Neural progenitor cell (in vitro differentiated cells): ENCODE data around the gene HSPA1A. TPM values are rescaled to one million over a fixed set of nuclear protein-coding genes. Genes with fewer than 3 reads are reported as not detected.
"Not testable (repeated sequence)": the region's sequence is repeated elsewhere in the genome, so short reads cannot be mapped to it uniquely, and the experiment has no call there.

ENCODE experiments used
- DNase-seq: peaks from one replicate; pipeline ENCODE4 v3.0.0-alpha.2; 2016; ENCODE audit warnings: low spot score
- H2AFZ ChIP-seq: fragments of 200-600 bp; sonication (generic); replicated peaks from 2 replicates; pipeline ENCODE4 v1.6.1; 2016; ENCODE audit warnings: antibody characterized with exemption
- H3F3A ChIP-seq: fragments of 200-600 bp; sonication (generic); 2 replicates; pipeline ENCODE4 v1.6.1; 2016; ENCODE audit warnings: antibody characterized with exemption, low read depth
- H3K27ac ChIP-seq: fragments of 200-600 bp; sonication (generic); 2 replicates; pipeline ENCODE4 v1.5.1; 2016; ENCODE audit warnings: mild to moderate bottlenecking
- H3K27me3 ChIP-seq: fragments of 200-600 bp; sonication (generic); 2 replicates; pipeline ENCODE4 v1.6.1; 2016; ENCODE audit warnings: mild to moderate bottlenecking, moderate library complexity
- H3K36me3 ChIP-seq: fragments of 200-600 bp; sonication (generic); 2 replicates; pipeline ENCODE4 v1.5.1; 2016
- H3K4me1 ChIP-seq: fragments of 200-600 bp; sonication (generic); 2 replicates; pipeline ENCODE4 v1.6.1; 2016; ENCODE audit warnings: mixed run types
- H3K4me2 ChIP-seq: fragments of 200-600 bp; sonication (generic); 2 replicates; pipeline ENCODE4 v1.6.1; 2016
- H3K4me3 ChIP-seq: fragments of 200-600 bp; sonication (generic); 2 replicates; pipeline ENCODE4 v1.5.1; 2016
- H3K79me2 ChIP-seq: fragments of 200-600 bp; sonication (generic); 2 replicates; pipeline ENCODE4 v1.6.1; 2016; ENCODE audit warnings: low read depth
- H3K9ac ChIP-seq: fragments of 200-600 bp; sonication (generic); 2 replicates; pipeline ENCODE4 v1.6.1; 2016
- H3K9me3 ChIP-seq: fragments of 200-600 bp; sonication (generic); 2 replicates; pipeline ENCODE4 v1.5.1; 2016; ENCODE audit warnings: low read depth
- H4K20me1 ChIP-seq: fragments of 200-600 bp; sonication (generic); 2 replicates; pipeline ENCODE4 v1.6.1; 2016; ENCODE audit warnings: low read depth
- H3K27ac Mint-ChIP-seq: 3 replicates; pipeline ENCODE4 v1.8.0; 2021; ENCODE audit warnings: mixed read lengths
- H3K27me3 Mint-ChIP-seq: 2 replicates; pipeline ENCODE4 v1.8.0; 2022; ENCODE audit warnings: low read depth, mild to moderate bottlenecking, inconsistent platforms, moderate library complexity, mixed read lengths; ENCODE audit not compliant: insufficient read depth
- H3K36me3 Mint-ChIP-seq: 3 replicates; pipeline ENCODE4 v1.8.0; 2021; ENCODE audit warnings: mixed read lengths
- H3K4me1 Mint-ChIP-seq: 3 replicates; pipeline ENCODE4 v1.8.0; 2021; ENCODE audit warnings: mixed read lengths
- H3K4me3 Mint-ChIP-seq: 3 replicates; pipeline ENCODE4 v1.8.0; 2021; ENCODE audit warnings: mild to moderate bottlenecking, moderate library complexity, mixed read lengths
- H3K9me3 Mint-ChIP-seq: 3 replicates; pipeline ENCODE4 v1.8.0; 2020; ENCODE audit warnings: mixed read lengths
- CTCF ChIP-seq: fragments of 200-600 bp; sonication (generic); IDR thresholded peaks from 2 replicates; pipeline ENCODE4 v1.5.1; 2017; ENCODE audit warnings: antibody characterized with exemption, mild to moderate bottlenecking
- EZH2 ChIP-seq: fragments of 200-600 bp; sonication (generic); IDR thresholded peaks from 2 replicates; pipeline ENCODE4 v1.6.1; 2017; ENCODE audit warnings: antibody characterized with exemption, mild to moderate bottlenecking, moderate library complexity
- EZH2phosphoT487 ChIP-seq: fragments of 200-600 bp; sonication (generic); IDR thresholded peaks from 2 replicates; pipeline ENCODE4 v1.6.1; 2017; ENCODE audit warnings: antibody characterized with exemption
- total RNA-seq: library from RNA; depleted of rRNA; stranded (reverse); fragments of >200 nt; gene quantifications from 2 replicates; pipeline ENCODE4 v1.2.3, GENCODE V29; 2015; ENCODE audit warnings: low replicate concordance

HSPA1A gene
- total RNA-seq, 1 donor from 2014 or later: 36.0 TPM

GRCh38 chr6:31792090-31792374, 23.3 kb upstream of the HSPA1A start:
- H3K9ac ChIP-seq: no peak overlapping the region

GRCh38 chr6:31792761-31793171, 22.6 kb upstream of the HSPA1A start:
- DNase-seq: no peak
- Histone ChIP-seq H3K9me3 (no peaks in the 10 kb centered on the region), H3K4me3 (no peak overlapping the region), H3K4me1 (peaks cover 7% of the 10 kb centered on the region), H3K9ac (no peak overlapping the region), H3K27ac (no peak overlapping the region), H3K36me3 (peaks cover 4% of the 10 kb centered on the region), H3K27me3 (no peaks in the 10 kb centered on the region), H2AFZ (no peak overlapping the region), H4K20me1 (no peaks in the 10 kb centered on the region), H3K79me2 (peaks cover 22% of the 10 kb centered on the region), H3F3A (peaks cover 32% of the 10 kb centered on the region), H3K4me2 (no peak overlapping the region)
- Mint-ChIP-seq H3K9me3 (no peaks in the 10 kb centered on the region), H3K27me3 (no peaks in the 10 kb centered on the region), H3K27ac (no peak overlapping the region), H3K4me1 (peaks cover 16% of the 10 kb centered on the region), H3K36me3 (peaks cover 12% of the 10 kb centered on the region), H3K4me3 (no peak overlapping the region)
- TF ChIP-seq EZH2phosphoT487 (no peak), CTCF (no peak), EZH2 (no peak)

More at GRCh38 chr6:31792090-31792374, 23.3 kb upstream of the HSPA1A start:
- Mint-ChIP-seq H3K27me3 (no peaks in the 10 kb centered on the region), H3K36me3 (peaks cover 10% of the 10 kb centered on the region), H3K4me1 (peaks cover 16% of the 10 kb centered on the region), H3K9me3 (no peaks in the 10 kb centered on the region), H3K27ac (no peak overlapping the region), H3K4me3 (no peak overlapping the region)
- H2AFZ ChIP-seq: no peak overlapping the region
- H3K27me3 ChIP-seq: no peaks in the 10 kb centered on the region
- H4K20me1 ChIP-seq: no peaks in the 10 kb centered on the region
- no peak for DNase-seq
- peaks cover 25% of the 10 kb centered on the region for H3F3A ChIP-seq
- no peak for TF ChIP-seq CTCF
- TF ChIP-seq EZH2phosphoT487: no peak
- H3K4me1 ChIP-seq: peaks cover 7% of the 10 kb centered on the region
- H3K4me3 ChIP-seq: no peak overlapping the region
- no peaks in the 10 kb centered on the region for H3K9me3 ChIP-seq
- peaks cover 22% of the 10 kb centered on the region for H3K79me2 ChIP-seq
- no peak overlapping the region for H3K27ac ChIP-seq
- no peak overlapping the region for H3K4me2 ChIP-seq
- H3K36me3 ChIP-seq: peaks cover 4% of the 10 kb centered on the region

GRCh38 chr6:31793927-31794245, 21.5 kb upstream of the HSPA1A start:
- not testable (repeated sequence) for H3K27me3 ChIP-seq, H3K27ac Mint-ChIP-seq, H2AFZ ChIP-seq, H3K27me3 Mint-ChIP-seq, H3K36me3 ChIP-seq, H4K20me1 ChIP-seq, H3K9me3 Mint-ChIP-seq, H3K4me1 ChIP-seq, H3K9me3 ChIP-seq, H3K9ac ChIP-seq, DNase-seq, H3K27ac ChIP-seq
- Histone ChIP-seq H3K4me2 (peak overlapping the region; percentile 93), H3K4me3 (peak overlapping the region; percentile 73), H3K79me2 (peaks cover 22% of the 10 kb centered on the region), H3F3A (peaks cover 42% of the 10 kb centered on the region)
- peaks cover 15% of the 10 kb centered on the region for H3K36me3 Mint-ChIP-seq
- H3K4me3 Mint-ChIP-seq: peak overlapping the region; percentile 99
- H3K4me1 Mint-ChIP-seq: peaks cover 16% of the 10 kb centered on the region

GRCh38 chr6:31794294-31794865, 21.0 kb upstream of the HSPA1A start:
- TF ChIP-seq EZH2: no peak
- TF ChIP-seq EZH2phosphoT487: no peak
- no peak for TF ChIP-seq CTCF
- peaks cover 4% of the 10 kb centered on the region for H3K36me3 ChIP-seq
- peak; percentile 70 for DNase-seq
- peak overlapping the region; percentile 93 for H3K4me2 ChIP-seq
- H3K4me3 Mint-ChIP-seq: peak overlapping the region; percentile 99
- H3K4me1 Mint-ChIP-seq: peaks cover 16% of the 10 kb centered on the region
- no peaks in the 10 kb centered on the region for H3K9me3 ChIP-seq
- peak overlapping the region; percentile 4 for H3K27ac Mint-ChIP-seq
- peaks cover 22% of the 10 kb centered on the region for H3K79me2 ChIP-seq
- H3F3A ChIP-seq: peaks cover 41% of the 10 kb centered on the region
- no peaks in the 10 kb centered on the region for H3K9me3 Mint-ChIP-seq
- peak overlapping the region; percentile 46 for H2AFZ ChIP-seq
- peaks cover 7% of the 10 kb centered on the region for H3K4me1 ChIP-seq
- H4K20me1 ChIP-seq: no peaks in the 10 kb centered on the region
- peak overlapping the region; percentile 79 for H3K9ac ChIP-seq
- H3K36me3 Mint-ChIP-seq: peaks cover 12% of the 10 kb centered on the region
- H3K27ac ChIP-seq: no peak overlapping the region
- H3K27me3 ChIP-seq: no peaks in the 10 kb centered on the region
- H3K4me3 ChIP-seq: peak overlapping the region; percentile 73
- H3K27me3 Mint-ChIP-seq: no peaks in the 10 kb centered on the region
